Keratinocyte (primary cell): ENCODE results near the gene PRXL2B. TPM values are rescaled to one million over a fixed set of nuclear protein-coding genes. Genes with fewer than 3 reads are reported as not detected.

ENCODE experiments used
- DNase-seq: peaks from one replicate; pipeline ENCODE4 v3.0.0-alpha.2; 2011; ENCODE audit warnings: low read depth, missing footprints, low spot score
- FAIRE-seq: peaks from 2 replicates; lab custom pipeline; 2011; peaks lifted over from hg19 to GRCh38; lab: Jason Lieb, UNC
- H2AFZ ChIP-seq: 2 replicates; pipeline ENCODE4 v1.6.0; 2012; ENCODE audit warnings: low read length, control low read depth, inconsistent platforms; ENCODE audit not compliant: control insufficient read depth
- H3K27ac ChIP-seq: 2 replicates; pipeline ENCODE4 v1.5.1; 2011; ENCODE audit warnings: low read length; ENCODE audit not compliant: control insufficient read depth, insufficient read depth
- H3K27me3 ChIP-seq: 3 replicates; pipeline ENCODE4 v1.6.0; 2011; ENCODE audit warnings: low read length; ENCODE audit not compliant: control insufficient read depth, insufficient read depth; ENCODE audit errors: extremely low read depth
- H3K36me3 ChIP-seq, 2 experiments: 2 replicates in 1 of 2; 3 replicates in 1 of 2; pipeline ENCODE4 v1.5.1; 2011; ENCODE audit warnings: low read length in 2 of 2, mild to moderate bottlenecking in 1 of 2; ENCODE audit not compliant: control insufficient read depth in 2 of 2, insufficient read depth in 2 of 2; ENCODE audit errors: extremely low read depth in 1 of 2
- H3K4me1 ChIP-seq: 3 replicates; pipeline ENCODE4 v1.5.1; 2011; ENCODE audit warnings: low read length; ENCODE audit not compliant: control insufficient read depth, insufficient read depth; ENCODE audit errors: extremely low read depth
- H3K4me2 ChIP-seq: 3 replicates; pipeline ENCODE4 v1.6.0; 2011; ENCODE audit warnings: low read depth, low read length; ENCODE audit not compliant: control insufficient read depth, insufficient read depth; ENCODE audit errors: extremely low read depth
- H3K4me3 ChIP-seq, 3 experiments: fragments of 200-600 bp in 1 of 3; sonication (generic) in 1 of 3; 2 replicates in 2 of 3; 3 replicates in 1 of 3; pipeline ENCODE4 v1.5.1; 2011 to 2016; ENCODE audit warnings: low read length in 3 of 3, mild to moderate bottlenecking in 3 of 3, control low read depth in 2 of 3, inconsistent platforms in 1 of 3, low read depth in 1 of 3, mixed read lengths in 1 of 3, mixed run types in 1 of 3, moderate library complexity in 1 of 3; ENCODE audit not compliant: control insufficient read depth in 2 of 3, insufficient read depth in 2 of 3; ENCODE audit errors: extremely low read depth in 1 of 3
- H3K79me2 ChIP-seq: 2 replicates; pipeline ENCODE4 v1.6.0; 2012; ENCODE audit warnings: low read length; ENCODE audit not compliant: control insufficient read depth, insufficient read depth
- H3K9ac ChIP-seq: 3 replicates; pipeline ENCODE4 v1.6.0; 2011; ENCODE audit warnings: low read length; ENCODE audit not compliant: control insufficient read depth, insufficient read depth; ENCODE audit errors: extremely low read depth
- H3K9me1 ChIP-seq: 3 replicates; pipeline ENCODE4 v1.6.0; 2011; ENCODE audit warnings: low read length; ENCODE audit not compliant: control insufficient read depth, insufficient read depth; ENCODE audit errors: extremely low read depth
- H3K9me3 ChIP-seq: 2 replicates; pipeline ENCODE4 v1.5.1; 2012; ENCODE audit warnings: low read depth, low read length; ENCODE audit not compliant: control insufficient read depth
- H4K20me1 ChIP-seq: 3 replicates; pipeline ENCODE4 v1.6.0; 2011; ENCODE audit warnings: low read length; ENCODE audit not compliant: control insufficient read depth, insufficient read depth; ENCODE audit errors: extremely low read depth
- EZH2 ChIP-seq: IDR thresholded peaks from one replicate; pipeline ENCODE4 v1.6.1; 2012; ENCODE audit warnings: inconsistent platforms, mild to moderate bottlenecking, low read length, moderate library complexity
- dilution Hi-C: fragments of 300-500 bp; cut with MboI; formaldehyde crosslinking; loops from one replicate; pipeline ENCODE4 v1.7.0; 2020; ENCODE audit warnings: low sequenced_read_pairs; ENCODE audit not compliant: extremely low pct_ligation_motif_present
- polyA plus RNA-seq, 5 experiments: library from polyadenylated mRNA; depleted of rRNA in 3 of 5; stranded (reverse) in 3 of 5; stranded (forward) in 1 of 5; unstranded in 1 of 5; fragments of >200 nt; gene quantifications; 1 replicate in 1 of 5; 2 replicates in 3 of 5; 3 replicates in 1 of 5; pipeline versions ENCODE4 v1.2.1 to v1.2.3, GENCODE V29; 2011 to 2012; ENCODE audit warnings: missing spikeins in 2 of 5, low read depth in 1 of 5, low replicate concordance in 1 of 5
- TF ChIP-seq, protein P1 (sequence below), 3 experiments: IDR thresholded peaks in 1 of 3; conservative IDR thresholded peaks in 1 of 3; optimal IDR thresholded peaks in 1 of 3; 2 replicates in 2 of 3; 3 replicates in 1 of 3; pipeline versions ENCODE3 to v1.5.1; 2011; ENCODE audit warnings: low read length in 3 of 3, mild to moderate bottlenecking in 3 of 3, moderate library complexity in 2 of 3, control low read depth in 1 of 3, inconsistent platforms in 1 of 3; ENCODE audit not compliant: insufficient read depth in 2 of 3; ENCODE audit errors: extremely low read depth in 1 of 3

PRXL2B gene
- polyA plus RNA-seq, 1 donor (not counting 4 experiments of a cell fraction or from before 2014, with no cell fraction given), result 11.4 TPM

DNA sequence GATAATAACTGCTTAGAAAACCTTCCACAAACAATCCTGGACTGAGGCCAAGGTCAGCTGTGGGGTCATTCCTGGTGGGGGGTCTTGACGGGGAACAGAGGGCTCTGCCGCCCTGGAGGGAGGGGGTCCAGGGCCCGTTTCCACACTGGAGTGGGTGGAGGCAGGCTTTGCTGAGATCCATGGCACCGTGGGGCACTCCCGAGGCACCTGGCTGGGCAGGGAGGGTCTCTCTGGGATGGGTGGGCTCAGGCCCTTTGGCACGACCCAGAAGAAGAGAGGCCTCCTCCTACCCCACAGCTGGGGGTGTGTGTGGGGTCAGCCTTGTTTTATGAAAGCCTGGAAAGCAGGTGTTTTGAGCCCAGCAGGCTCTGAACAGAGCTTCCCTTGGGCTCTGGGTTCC, 41.2 kb downstream of the PRXL2B start:
- dilution Hi-C loops, result no loop called here
- H3K9me3 ChIP-seq, result peaks cover 8% of the 10 kb centered on the region
- no peak overlapping the region for H3K27ac ChIP-seq
- DNase-seq (no peak), FAIRE-seq (no peak)
- no peak overlapping the region for H3K9ac ChIP-seq
- no peak overlapping the region for H2AFZ ChIP-seq
- no peaks in the 10 kb centered on the region for H3K79me2 ChIP-seq
- H3K36me3 ChIP-seq, result no peaks in the 10 kb centered on the region
- TF ChIP-seq, protein P1, sequence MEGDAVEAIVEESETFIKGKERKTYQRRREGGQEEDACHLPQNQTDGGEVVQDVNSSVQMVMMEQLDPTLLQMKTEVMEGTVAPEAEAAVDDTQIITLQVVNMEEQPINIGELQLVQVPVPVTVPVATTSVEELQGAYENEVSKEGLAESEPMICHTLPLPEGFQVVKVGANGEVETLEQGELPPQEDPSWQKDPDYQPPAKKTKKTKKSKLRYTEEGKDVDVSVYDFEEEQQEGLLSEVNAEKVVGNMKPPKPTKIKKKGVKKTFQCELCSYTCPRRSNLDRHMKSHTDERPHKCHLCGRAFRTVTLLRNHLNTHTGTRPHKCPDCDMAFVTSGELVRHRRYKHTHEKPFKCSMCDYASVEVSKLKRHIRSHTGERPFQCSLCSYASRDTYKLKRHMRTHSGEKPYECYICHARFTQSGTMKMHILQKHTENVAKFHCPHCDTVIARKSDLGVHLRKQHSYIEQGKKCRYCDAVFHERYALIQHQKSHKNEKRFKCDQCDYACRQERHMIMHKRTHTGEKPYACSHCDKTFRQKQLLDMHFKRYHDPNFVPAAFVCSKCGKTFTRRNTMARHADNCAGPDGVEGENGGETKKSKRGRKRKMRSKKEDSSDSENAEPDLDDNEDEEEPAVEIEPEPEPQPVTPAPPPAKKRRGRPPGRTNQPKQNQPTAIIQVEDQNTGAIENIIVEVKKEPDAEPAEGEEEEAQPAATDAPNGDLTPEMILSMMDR (optimal IDR thresholded peaks at IDR 0.05 in 1 of 3, IDR thresholded peaks at IDR 0.05 in 1 of 3, conservative IDR thresholded peaks at IDR 0.05 in 1 of 3; ENCODE audit: extremely low read depth in 1 of 3, insufficient read depth in 2 of 3, low read length in 3 of 3), result no peak
- no peak for TF ChIP-seq EZH2
- H3K4me2 ChIP-seq, result no peak overlapping the region
- no peaks in the 10 kb centered on the region for H3K9me1 ChIP-seq
- no peaks in the 10 kb centered on the region for H4K20me1 ChIP-seq
- peaks cover 31% of the 10 kb centered on the region for H3K27me3 ChIP-seq
- H3K4me1 ChIP-seq, result no peaks in the 10 kb centered on the region
- H3K4me3 ChIP-seq, result no peak overlapping the region

GRCh38 chr1:2628191-2628932, 41.8 kb downstream of the PRXL2B start:
- Histone ChIP-seq H4K20me1 (no peaks in the 10 kb centered on the region), H3K79me2 (no peaks in the 10 kb centered on the region), H3K4me2 (no peak overlapping the region), H3K4me1 (no peaks in the 10 kb centered on the region), H3K27ac (no peak overlapping the region), H3K9me3 (peaks cover 8% of the 10 kb centered on the region), H2AFZ (no peak overlapping the region), H3K27me3 (peaks cover 31% of the 10 kb centered on the region), H3K4me3 (no peak overlapping the region), H3K9me1 (no peaks in the 10 kb centered on the region), H3K36me3 (no peaks in the 10 kb centered on the region), H3K9ac (no peak overlapping the region)
- TF ChIP-seq EZH2, result no peak
- TF ChIP-seq, protein P1 (optimal IDR thresholded peaks at IDR 0.05 in 1 of 3, IDR thresholded peaks at IDR 0.05 in 1 of 3, conservative IDR thresholded peaks at IDR 0.05 in 1 of 3; ENCODE audit: extremely low read depth in 1 of 3, insufficient read depth in 2 of 3, low read length in 3 of 3), result no peak
- dilution Hi-C loops, result no loop called here
- no peak for DNase-seq
- FAIRE-seq, result no peak
